Measurements from ENCODE around the gene LYZL1.

The LYZL1 gene

GRCh38 chr10:29243066-29243465 is 45.8 kb upstream of the LYZL1 start:
- TF ChIP-seq CTCF (conservative IDR thresholded peaks at IDR 0.05; ENCODE audit: low read length) = no peak
- no peak for TF ChIP-seq EZH2phosphoT487 (IDR thresholded peaks at IDR 0.05; ENCODE audit: borderline replicate concordance)
- no peaks in the 10 kb centered on the region for H4K20me1 ChIP-seq (ENCODE audit: insufficient read depth, low read length, poor library complexity, severe bottlenecking)
- no peaks in the 10 kb centered on the region for H3K9me2 ChIP-seq (replicated peaks; ENCODE audit: low read depth, low read length)
- no peaks in the 10 kb centered on the region for H3K79me2 ChIP-seq (ENCODE audit: insufficient read depth, low read length)
- H3K4me2 ChIP-seq (ENCODE audit: low read depth, low read length, poor library complexity, severe bottlenecking) = no peak overlapping the region
- no peak overlapping the region for H3K9ac ChIP-seq (ENCODE audit: low read depth, low read length, poor library complexity, severe bottlenecking)
- H3K4me1 ChIP-seq (ENCODE audit: insufficient read depth, low read length, poor library complexity, severe bottlenecking) = no peaks in the 10 kb centered on the region
- H3K27me3 ChIP-seq (ENCODE audit: insufficient read depth, low read length, poor library complexity, severe bottlenecking) = no peaks in the 10 kb centered on the region
- no peaks in the 10 kb centered on the region for H3K9me3 ChIP-seq (ENCODE audit: insufficient read depth, low read depth, low read length)
- no peak overlapping the region for H3K4me3 ChIP-seq (ENCODE audit: low read length, poor library complexity, severe bottlenecking)
- no peaks in the 10 kb centered on the region for H3K36me3 ChIP-seq (ENCODE audit: insufficient read depth, low read length)
- H3F3A ChIP-seq (ENCODE audit: low read depth) = no peaks in the 10 kb centered on the region
- no peak overlapping the region for H2AFZ ChIP-seq (ENCODE audit: low read length)

- peak; percentile 64 for TF ChIP-seq CTCF (conservative IDR thresholded peaks at IDR 0.05; ENCODE audit: low read length)
- no peak for TF ChIP-seq EZH2phosphoT487 (IDR thresholded peaks at IDR 0.05; ENCODE audit: borderline replicate concordance)
- Histone ChIP-seq H3F3A (ENCODE audit: low read depth) (no peaks in the 10 kb centered on the region), H3K4me2 (ENCODE audit: low read depth, low read length, poor library complexity, severe bottlenecking) (no peak overlapping the region), H3K36me3 (ENCODE audit: insufficient read depth, low read length) (no peaks in the 10 kb centered on the region), H3K9me3 (ENCODE audit: insufficient read depth, low read depth, low read length) (no peaks in the 10 kb centered on the region), H2AFZ (ENCODE audit: low read length) (no peak overlapping the region), H3K79me2 (ENCODE audit: insufficient read depth, low read length) (no peaks in the 10 kb centered on the region), H4K20me1 (ENCODE audit: insufficient read depth, low read length, poor library complexity, severe bottlenecking) (no peaks in the 10 kb centered on the region), H3K9me2 (replicated peaks; ENCODE audit: low read depth, low read length) (no peaks in the 10 kb centered on the region), H3K27me3 (ENCODE audit: insufficient read depth, low read length, poor library complexity, severe bottlenecking) (no peaks in the 10 kb centered on the region), H3K9ac (ENCODE audit: low read depth, low read length, poor library complexity, severe bottlenecking) (no peak overlapping the region), H3K4me3 (ENCODE audit: low read length, poor library complexity, severe bottlenecking) (no peak overlapping the region), H3K4me1 (ENCODE audit: insufficient read depth, low read length, poor library complexity, severe bottlenecking) (no peaks in the 10 kb centered on the region)
Observed at GRCh38 chr10:29243750-29244149, 45.1 kb upstream of the LYZL1 start.

- no peaks in the 10 kb centered on the region for H3K9me2 ChIP-seq (replicated peaks; ENCODE audit: low read depth, low read length)
- H3F3A ChIP-seq (ENCODE audit: low read depth) = no peaks in the 10 kb centered on the region
- H4K20me1 ChIP-seq (ENCODE audit: insufficient read depth, low read length, poor library complexity, severe bottlenecking) = no peaks in the 10 kb centered on the region
- no peaks in the 10 kb centered on the region for H3K79me2 ChIP-seq (ENCODE audit: insufficient read depth, low read length)
- H3K4me3 ChIP-seq (ENCODE audit: low read length, poor library complexity, severe bottlenecking) = no peak overlapping the region
- H2AFZ ChIP-seq (ENCODE audit: low read length) = no peak overlapping the region
- no peaks in the 10 kb centered on the region for H3K36me3 ChIP-seq (ENCODE audit: insufficient read depth, low read length)
- no peak overlapping the region for H3K9ac ChIP-seq (ENCODE audit: low read depth, low read length, poor library complexity, severe bottlenecking)
- no peaks in the 10 kb centered on the region for H3K9me3 ChIP-seq (ENCODE audit: insufficient read depth, low read depth, low read length)
- TF ChIP-seq CTCF (conservative IDR thresholded peaks at IDR 0.05; ENCODE audit: low read length) (no peak), EZH2phosphoT487 (IDR thresholded peaks at IDR 0.05; ENCODE audit: borderline replicate concordance) (no peak)
- H3K27me3 ChIP-seq (ENCODE audit: insufficient read depth, low read length, poor library complexity, severe bottlenecking) = no peaks in the 10 kb centered on the region
- no peaks in the 10 kb centered on the region for H3K4me1 ChIP-seq (ENCODE audit: insufficient read depth, low read length, poor library complexity, severe bottlenecking)
- H3K4me2 ChIP-seq (ENCODE audit: low read depth, low read length, poor library complexity, severe bottlenecking) = no peak overlapping the region
Observed at GRCh38 chr10:29244978-29245377, 43.9 kb upstream of the LYZL1 start.

All from Loucy (cell line).